Activated CD4-positive, alpha-beta memory T cell treated with anti-CD3 and anti-CD28 coated beads for 36 hours (primary cell): ENCODE measurements around the gene MALSU1. TPM values are rescaled to one million over a fixed set of nuclear protein-coding genes. Genes with fewer than 3 reads are reported as not detected.

ENCODE experiments used
- CTCF ChIA-PET: fragments of 350-600 bp; sonication (Branson Sonifier 250); formaldehyde crosslinking; loops from one replicate; lab custom pipeline; 2021; ENCODE audit warnings: antibody characterized with exemption, inconsistent platforms; lab: Charles Lee
- POLR2A ChIA-PET: fragments of 350-600 bp; sonication (Branson Sonifier 250); formaldehyde crosslinking; loops from one replicate; lab custom pipeline; 2021; ENCODE audit warnings: antibody characterized with exemption; lab: Charles Lee
- DNase-seq: peaks from one replicate; pipeline ENCODE4 v3.0.0-alpha.2; 2020
- H3K27ac Mint-ChIP-seq: one replicate; pipeline ENCODE4 v1.8.0; 2021; ENCODE audit warnings: mixed read lengths
- H3K27me3 Mint-ChIP-seq: one replicate; pipeline ENCODE4 v1.8.0; 2021; ENCODE audit warnings: mixed read lengths
- H3K36me3 Mint-ChIP-seq: one replicate; pipeline ENCODE4 v1.8.0; 2021; ENCODE audit warnings: mixed read lengths
- H3K4me1 Mint-ChIP-seq: one replicate; pipeline ENCODE4 v1.8.0; 2021; ENCODE audit warnings: low read depth, mixed read lengths
- H3K4me3 Mint-ChIP-seq: one replicate; pipeline ENCODE4 v1.8.0; 2021; ENCODE audit warnings: mild to moderate bottlenecking, mixed read lengths
- H3K9me3 Mint-ChIP-seq: one replicate; pipeline ENCODE4 v1.8.0; 2021; ENCODE audit warnings: mixed read lengths
- intact Hi-C: fragments of 100-400 bp; cut with micrococcal nuclease; formaldehyde crosslinking; loops from one replicate; pipeline ENCODE4 v1.15.1; 2023
- total RNA-seq, 2 experiments: library from RNA; stranded (reverse); gene quantifications; one replicate each; pipeline ENCODE4 v1.2.3, GENCODE V29; 2021

Gene MALSU1
- total RNA-seq, 2 experiments from 2014 or later, result 100 to 101 TPM

DNA sequence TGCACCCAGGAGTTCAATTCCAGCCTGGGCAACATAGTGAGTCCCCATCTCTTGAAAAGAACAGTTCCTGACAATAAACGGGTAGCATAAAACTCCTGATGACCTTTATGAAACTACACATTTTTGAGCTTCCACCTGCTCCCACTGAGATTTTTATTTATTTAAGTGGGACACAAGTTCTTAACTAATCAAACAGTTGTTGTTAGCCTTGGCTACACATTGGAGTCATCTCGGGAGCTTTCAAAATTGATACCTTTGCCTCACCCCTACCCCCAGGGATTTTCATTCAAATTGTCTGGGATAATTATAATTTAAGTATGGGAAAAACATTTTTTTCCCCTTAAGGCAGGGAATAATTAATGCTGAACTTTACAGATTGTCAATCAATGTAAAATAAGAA, 39.3 kb downstream of the MALSU1 start:
- DNase-seq, result no peak
- peaks cover 2% of the 10 kb centered on the region for H3K9me3 Mint-ChIP-seq
- ChIA-PET POLR2A (no interaction called here), CTCF (no interaction called here)
- no peaks in the 10 kb centered on the region for H3K4me1 Mint-ChIP-seq
- intact Hi-C loops, result no loop called here
- no peak overlapping the region for H3K4me3 Mint-ChIP-seq
- no peak overlapping the region for H3K27ac Mint-ChIP-seq
- H3K27me3 Mint-ChIP-seq, result peaks cover 12% of the 10 kb centered on the region
- H3K36me3 Mint-ChIP-seq, result peaks cover 2% of the 10 kb centered on the region

- no peak for DNase-seq
- Mint-ChIP-seq H3K27ac (no peak overlapping the region), H3K9me3 (peaks cover 2% of the 10 kb centered on the region), H3K4me1 (no peaks in the 10 kb centered on the region), H3K36me3 (peaks cover 2% of the 10 kb centered on the region), H3K27me3 (peaks cover 11% of the 10 kb centered on the region), H3K4me3 (no peak overlapping the region)
- intact Hi-C loops, result no loop called here
- ChIA-PET CTCF (no interaction called here), POLR2A (no interaction called here)
These were observed 39.7 kb downstream of the MALSU1 start for GRCh38 chr7:23338863-23339262.

DNA sequence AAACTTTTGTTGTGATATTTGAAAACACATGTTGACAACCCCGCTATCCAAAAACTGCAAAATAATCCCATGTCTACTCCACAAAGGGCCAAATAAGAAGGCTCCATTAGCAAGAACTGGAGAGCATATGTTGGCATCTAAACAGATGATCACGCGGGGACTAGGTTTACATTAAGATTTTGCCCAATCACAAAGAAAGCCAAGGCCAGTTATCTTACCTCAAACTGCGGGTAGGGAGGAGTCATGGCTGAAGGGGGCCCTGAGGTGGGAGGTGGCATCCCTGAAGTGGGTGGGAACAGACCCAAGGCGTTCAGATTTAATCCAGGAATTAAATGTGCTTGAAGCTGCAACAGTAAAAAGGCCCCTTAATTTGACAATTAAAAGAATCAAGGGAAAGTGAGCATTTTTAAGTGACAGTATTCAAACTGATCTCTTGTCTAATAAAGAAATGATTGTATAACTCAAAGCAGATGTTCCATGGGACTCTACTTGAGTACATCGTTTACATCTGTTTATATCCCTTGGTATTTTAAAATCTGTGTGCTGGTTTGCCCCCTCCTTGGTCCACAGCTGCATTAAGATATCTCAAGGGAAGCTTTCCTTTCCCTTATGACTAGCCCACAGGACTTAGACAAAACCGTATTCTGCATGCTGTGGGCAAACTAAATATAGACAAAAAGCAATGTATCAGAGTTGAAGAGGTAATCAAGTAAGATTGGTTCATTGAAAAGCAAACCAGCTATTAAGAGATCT, 42.9 kb downstream of the MALSU1 start:
- Mint-ChIP-seq H3K27me3 (peaks cover 8% of the 10 kb centered on the region), H3K4me3 (no peak overlapping the region), H3K4me1 (peaks cover 14% of the 10 kb centered on the region), H3K9me3 (peaks cover 2% of the 10 kb centered on the region), H3K27ac (no peak overlapping the region), H3K36me3 (peaks cover 2% of the 10 kb centered on the region)
- ChIA-PET CTCF (no interaction called here), POLR2A (no interaction called here)
- no peak for DNase-seq
- intact Hi-C loops, result no loop called here

- no peak overlapping the region for H3K27ac Mint-ChIP-seq
- ChIA-PET CTCF (interaction anchor here (1.1 kb wide), 1 partner anchor 70 kb away, joined by 4 read pairs; no protein-coding TSS in a partner anchor), POLR2A (no interaction called here)
- H3K4me1 Mint-ChIP-seq, result peaks cover 24% of the 10 kb centered on the region
- no peak for DNase-seq
- H3K9me3 Mint-ChIP-seq, result no peaks in the 10 kb centered on the region
- H3K4me3 Mint-ChIP-seq, result no peak overlapping the region
- no peaks in the 10 kb centered on the region for H3K27me3 Mint-ChIP-seq
- H3K36me3 Mint-ChIP-seq, result no peaks in the 10 kb centered on the region
- intact Hi-C loops, result no loop called here
These were observed 44.0 kb downstream of the MALSU1 start for GRCh38 chr7:23343102-23343501.

GRCh38 chr7:23343806-23344475, 44.8 kb downstream of the MALSU1 start:
- Mint-ChIP-seq H3K27ac (no peak overlapping the region), H3K27me3 (no peaks in the 10 kb centered on the region), H3K4me1 (peaks cover 24% of the 10 kb centered on the region), H3K9me3 (no peaks in the 10 kb centered on the region), H3K36me3 (no peaks in the 10 kb centered on the region), H3K4me3 (no peak overlapping the region)
- ChIA-PET POLR2A (no interaction called here), CTCF (interaction anchor here (1.1 to 1.4 kb wide), 2 partner anchors 8 to 71 kb away, joined by 3 to 4 read pairs; no protein-coding TSS in a partner anchor)
- DNase-seq, result no peak
- intact Hi-C loops, result no loop called here

DNA sequence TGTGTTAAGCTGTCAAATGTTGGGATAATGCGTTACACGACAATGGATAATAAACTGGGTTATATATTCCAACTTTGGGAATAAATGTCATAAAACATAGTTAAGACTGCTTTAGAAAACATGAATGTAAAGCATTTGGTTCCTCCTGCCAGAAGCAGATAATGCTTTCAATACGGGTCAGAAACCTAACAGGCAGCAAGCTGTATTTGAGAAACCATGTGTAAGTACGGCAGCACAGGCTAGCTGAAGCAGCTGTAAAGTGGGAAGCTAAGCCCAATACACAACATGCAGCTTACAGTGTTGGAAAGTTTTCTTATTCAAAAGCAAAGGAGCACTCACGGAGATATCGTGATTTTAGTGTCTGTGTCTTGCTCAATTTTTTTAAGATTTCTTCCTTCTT, 46.5 kb downstream of the MALSU1 start:
- ChIA-PET POLR2A (interaction anchor here (1.5 kb wide), 1 partner anchor 27 kb away, joined by 4 read pairs; no protein-coding TSS in a partner anchor), CTCF (interaction anchor here (0.9 to 1.6 kb wide), 2 partner anchors 12 to 73 kb away, joined by 4 to 9 read pairs; no protein-coding TSS in a partner anchor)
- Mint-ChIP-seq H3K36me3 (no peaks in the 10 kb centered on the region), H3K27me3 (peaks cover 2% of the 10 kb centered on the region), H3K9me3 (no peaks in the 10 kb centered on the region), H3K4me3 (no peak overlapping the region), H3K4me1 (peaks cover 24% of the 10 kb centered on the region), H3K27ac (no peak overlapping the region)
- no peak for DNase-seq
- intact Hi-C loops, result no loop called here

- Mint-ChIP-seq H3K36me3 (no peaks in the 10 kb centered on the region), H3K27ac (peak overlapping the region; percentile 47), H3K9me3 (no peaks in the 10 kb centered on the region), H3K4me3 (peak overlapping the region; percentile 60), H3K4me1 (peaks cover 24% of the 10 kb centered on the region), H3K27me3 (peaks cover 3% of the 10 kb centered on the region)
- ChIA-PET CTCF (interaction anchor here (0.9 to 1.6 kb wide), 2 partner anchors 12 to 74 kb away, joined by 4 to 9 read pairs; no protein-coding TSS in a partner anchor), POLR2A (interaction anchor here (0.5 to 1.5 kb wide), 2 partner anchors 27 to 335 kb away, joined by 3 to 4 read pairs; no protein-coding TSS in a partner anchor)
- intact Hi-C loops, result loop anchor here (1.0 to 2.0 kb wide), 4 partner anchors 10 to 70 kb away; no protein-coding TSS in a partner anchor
- no peak for DNase-seq
These were observed 47.2 kb downstream of the MALSU1 start for GRCh38 chr7:23346316-23346715.

- H3K27ac Mint-ChIP-seq, result no peak overlapping the region
- peaks cover 3% of the 10 kb centered on the region for H3K27me3 Mint-ChIP-seq
- intact Hi-C loops, result loop anchor here (2.0 kb wide), 3 partner anchors 26 to 70 kb away; no protein-coding TSS in a partner anchor
- no peaks in the 10 kb centered on the region for H3K36me3 Mint-ChIP-seq
- ChIA-PET CTCF (interaction anchor here (0.6 to 2.6 kb wide), 3 partner anchors 11 to 75 kb away, joined by 3 to 13 read pairs (median 3); no protein-coding TSS in a partner anchor), POLR2A (interaction anchor here (1.0 kb wide), 1 partner anchor 9 kb away, joined by 4 read pairs; no protein-coding TSS in a partner anchor)
- H3K9me3 Mint-ChIP-seq, result no peaks in the 10 kb centered on the region
- peaks cover 27% of the 10 kb centered on the region for H3K4me1 Mint-ChIP-seq
- H3K4me3 Mint-ChIP-seq, result no peak overlapping the region
- no peak for DNase-seq
These were observed 48.0 kb downstream of the MALSU1 start for GRCh38 chr7:23347033-23347681.

DNA sequence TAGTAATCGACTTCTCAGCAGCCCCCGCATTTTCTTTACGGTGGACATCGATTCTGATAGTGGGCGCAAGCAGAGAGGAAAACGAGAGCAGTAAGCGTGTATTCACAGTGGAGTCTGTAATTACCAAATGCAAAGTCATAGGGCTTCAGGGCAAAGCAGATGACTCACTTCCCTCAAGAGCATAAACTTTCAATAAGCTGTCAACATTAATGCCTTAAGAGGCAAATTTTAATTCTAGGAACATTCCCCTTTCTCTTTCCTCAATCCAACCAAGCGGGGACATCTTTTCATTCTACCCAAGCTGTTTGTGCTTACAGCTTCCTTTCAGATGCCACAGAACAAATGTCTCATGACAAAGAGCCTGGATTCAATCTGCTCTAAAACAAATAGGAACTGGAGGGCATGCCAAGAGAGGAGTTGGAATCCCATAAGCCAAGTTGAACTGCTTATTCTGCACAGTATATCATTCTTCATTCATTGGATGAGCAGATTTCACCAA, 48.6 kb downstream of the MALSU1 start:
- no peak overlapping the region for H3K27ac Mint-ChIP-seq
- ChIA-PET POLR2A (interaction anchor here (1.0 kb wide), 1 partner anchor 8 kb away, joined by 4 read pairs; no protein-coding TSS in a partner anchor), CTCF (interaction anchor here (0.6 to 2.6 kb wide), 3 partner anchors 10 to 75 kb away, joined by 3 to 13 read pairs (median 3); no protein-coding TSS in a partner anchor)
- H3K4me3 Mint-ChIP-seq, result no peak overlapping the region
- H3K4me1 Mint-ChIP-seq, result peaks cover 27% of the 10 kb centered on the region
- no peak for DNase-seq
- no peaks in the 10 kb centered on the region for H3K36me3 Mint-ChIP-seq
- peaks cover 3% of the 10 kb centered on the region for H3K27me3 Mint-ChIP-seq
- intact Hi-C loops, result loop anchor here (2.0 kb wide), 3 partner anchors 25 to 71 kb away; no protein-coding TSS in a partner anchor
- H3K9me3 Mint-ChIP-seq, result no peaks in the 10 kb centered on the region

DNA sequence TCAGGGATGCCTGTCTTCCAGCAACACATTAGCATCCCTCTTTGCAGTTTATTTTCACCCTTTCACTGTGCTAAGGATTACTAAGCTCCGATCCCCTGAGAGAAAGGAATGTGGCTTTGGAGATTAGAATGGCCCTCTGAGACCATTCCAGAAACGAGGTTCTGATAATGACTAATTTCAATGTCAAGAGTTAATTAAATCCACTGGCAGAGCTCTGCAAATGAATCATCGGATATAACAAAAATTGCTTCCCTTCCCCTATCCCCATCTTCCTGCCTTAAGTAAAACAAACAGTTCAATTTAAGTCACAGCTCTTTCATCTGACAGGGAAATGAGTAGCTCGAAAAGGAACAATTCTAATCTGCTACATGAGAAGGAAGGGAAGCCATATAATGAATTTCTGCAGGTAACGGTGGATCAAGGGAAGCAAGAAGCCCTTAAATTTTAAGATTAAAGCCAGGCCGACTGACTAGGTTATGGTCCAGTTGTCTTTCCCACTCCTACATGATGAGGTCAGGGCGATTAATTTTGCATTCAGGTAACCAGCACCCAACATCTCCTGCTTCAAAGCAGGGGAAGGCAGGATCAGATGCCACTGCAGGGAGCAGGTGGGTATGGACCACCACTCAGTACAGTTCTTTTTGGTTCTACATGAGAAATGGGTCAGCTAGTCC, 50.5 kb downstream of the MALSU1 start:
- no peak for DNase-seq
- Mint-ChIP-seq H3K27ac (no peak overlapping the region), H3K36me3 (no peaks in the 10 kb centered on the region), H3K4me1 (peaks cover 27% of the 10 kb centered on the region), H3K27me3 (peaks cover 3% of the 10 kb centered on the region), H3K4me3 (no peak overlapping the region), H3K9me3 (no peaks in the 10 kb centered on the region)
- intact Hi-C loops, result no loop called here
- CTCF ChIA-PET, result interaction anchor here (2.2 to 2.6 kb wide), 2 partner anchors 77 kb away, joined by 5 to 13 read pairs; no protein-coding TSS in a partner anchor
- POLR2A ChIA-PET, result no interaction called here

DNA sequence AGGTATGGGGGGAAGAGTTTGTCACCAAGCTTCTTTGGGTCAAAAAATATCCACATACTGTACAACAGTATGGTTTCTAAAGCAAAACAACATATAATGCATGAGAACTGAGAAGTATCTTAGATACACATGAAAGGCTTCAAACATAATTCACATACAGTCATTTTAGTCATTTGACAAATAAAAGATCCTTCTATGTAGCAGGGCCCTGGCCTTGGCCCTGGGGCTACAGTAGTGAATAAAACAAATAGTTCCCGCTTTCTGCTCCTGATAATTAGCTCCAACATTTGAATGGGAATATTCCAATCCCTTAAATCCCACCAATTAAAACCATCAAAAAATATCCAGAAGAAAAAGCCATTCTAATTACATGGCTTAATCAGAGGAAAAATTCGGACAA, 51.3 kb downstream of the MALSU1 start:
- no peaks in the 10 kb centered on the region for H3K36me3 Mint-ChIP-seq
- DNase-seq, result no peak
- no peak overlapping the region for H3K4me3 Mint-ChIP-seq
- ChIA-PET CTCF (interaction anchor here (2.2 kb wide), 1 partner anchor 77 kb away, joined by 5 read pairs; no protein-coding TSS in a partner anchor), POLR2A (no interaction called here)
- intact Hi-C loops, result no loop called here
- peaks cover 4% of the 10 kb centered on the region for H3K27me3 Mint-ChIP-seq
- H3K27ac Mint-ChIP-seq, result no peak overlapping the region
- no peaks in the 10 kb centered on the region for H3K9me3 Mint-ChIP-seq
- H3K4me1 Mint-ChIP-seq, result peaks cover 26% of the 10 kb centered on the region
